Measurements from ENCODE around the gene GTF3C5. TPM values are rescaled to one million over a fixed set of nuclear protein-coding genes. Genes with fewer than 3 reads are reported as not detected.

Gene GTF3C5
- total RNA-seq, 3 donors from 2014 or later (not counting 1 experiment from before 2014, with no cell fraction given), result 52.6 to 69.2 (median 60.4) TPM

- Mint-ChIP-seq H3K4me1 (peaks cover 0 to 3% of the 10 kb centered on the region in 2 donors), H3K4me3 (no peak overlapping the region), H3K27me3 (ENCODE audit: low read depth in 2 of 2) (no peaks in the 10 kb centered on the region), H3K27ac (no peak overlapping the region), H3K36me3 (no peaks in the 10 kb centered on the region), H3K9me3 (no peaks in the 10 kb centered on the region)
- Histone ChIP-seq H3K9me3 (ENCODE audit: control insufficient read depth, insufficient read depth, low read length) (no peaks in the 10 kb centered on the region), H3K4me3 (ENCODE audit: low read length) (no peak overlapping the region), H3K27me3 (ENCODE audit: control insufficient read depth, insufficient read depth, low read length) (no peaks in the 10 kb centered on the region), H3K36me3 (ENCODE audit: control insufficient read depth, insufficient read depth, low read length) (peaks cover 64% of the 10 kb centered on the region), H3K4me1 (ENCODE audit: control insufficient read depth, insufficient read depth, low read length) (no peaks in the 10 kb centered on the region), H3K27ac (ENCODE audit: low read length) (no peak overlapping the region)
- DNase-seq, result no peak
- no peak for ATAC-seq
- TF ChIP-seq CTCF (IDR thresholded peaks at IDR 0.05), result no peak
- WGBS (ENCODE audit: insufficient coverage), result 98% methylated on average over 20 of the region's 20 CpGs
- intact Hi-C loops (cut with micrococcal nuclease), result no loop called here
Measured at GRCh38 chr9:133051281-133051900, 20.6 kb downstream of the GTF3C5 start.

- Histone ChIP-seq H3K27me3 (ENCODE audit: control insufficient read depth, insufficient read depth, low read length) (no peaks in the 10 kb centered on the region), H3K4me3 (ENCODE audit: low read length) (no peak overlapping the region), H3K4me1 (ENCODE audit: control insufficient read depth, insufficient read depth, low read length) (no peaks in the 10 kb centered on the region), H3K27ac (ENCODE audit: low read length) (no peak overlapping the region), H3K9me3 (ENCODE audit: control insufficient read depth, insufficient read depth, low read length) (no peaks in the 10 kb centered on the region), H3K36me3 (ENCODE audit: control insufficient read depth, insufficient read depth, low read length) (peaks cover 66% of the 10 kb centered on the region)
- 96% methylated on average over 7 of the region's 9 CpGs for WGBS (ENCODE audit: insufficient coverage)
- intact Hi-C loops (cut with micrococcal nuclease), result no loop called here
- TF ChIP-seq CTCF (IDR thresholded peaks at IDR 0.05), result no peak
- H3K9me3 Mint-ChIP-seq, result no peaks in the 10 kb centered on the region
- H3K4me1 Mint-ChIP-seq, result no peaks in the 10 kb centered on the region
- ATAC-seq (no peak), DNase-seq (no peak)
- H3K4me3 Mint-ChIP-seq, result no peak overlapping the region
- no peak overlapping the region for H3K27ac Mint-ChIP-seq
- no peaks in the 10 kb centered on the region for H3K27me3 Mint-ChIP-seq (ENCODE audit: low read depth in 2 of 2)
- no peaks in the 10 kb centered on the region for H3K36me3 Mint-ChIP-seq
Measured at GRCh38 chr9:133051966-133052539, 21.3 kb downstream of the GTF3C5 start.

GRCh38 chr9:133054194-133054890, 23.5 kb downstream of the GTF3C5 start:
- Histone ChIP-seq H3K9me3 (ENCODE audit: control insufficient read depth, insufficient read depth, low read length) (no peaks in the 10 kb centered on the region), H3K36me3 (ENCODE audit: control insufficient read depth, insufficient read depth, low read length) (peaks cover 56% of the 10 kb centered on the region), H3K4me3 (ENCODE audit: low read length) (no peak overlapping the region), H3K4me1 (ENCODE audit: control insufficient read depth, insufficient read depth, low read length) (peaks cover 12% of the 10 kb centered on the region), H3K27me3 (ENCODE audit: control insufficient read depth, insufficient read depth, low read length) (no peaks in the 10 kb centered on the region), H3K27ac (ENCODE audit: low read length) (no peak overlapping the region)
- DNase-seq, result no peak
- ATAC-seq, result no peak
- intact Hi-C loops (cut with micrococcal nuclease), result no loop called here
- no peaks in the 10 kb centered on the region for H3K9me3 Mint-ChIP-seq
- peaks cover 15% of the 10 kb centered on the region in 2 donors for H3K4me1 Mint-ChIP-seq
- H3K27me3 Mint-ChIP-seq (ENCODE audit: low read depth in 2 of 2), result no peaks in the 10 kb centered on the region
- H3K36me3 Mint-ChIP-seq, result no peaks in the 10 kb centered on the region
- 95% methylated on average over 23 of the region's 24 CpGs for WGBS (ENCODE audit: insufficient coverage)
- TF ChIP-seq CTCF (IDR thresholded peaks at IDR 0.05), result no peak
- no peak overlapping the region for H3K4me3 Mint-ChIP-seq
- no peak overlapping the region for H3K27ac Mint-ChIP-seq
